SK-MEL-5 (cell line): Measurements from ENCODE around the gene PTPRM. TPM values are rescaled to one million over a fixed set of nuclear protein-coding genes. Genes with fewer than 3 reads are reported as not detected.

Experiments
- DNase-seq: peaks from one replicate; pipeline ENCODE4 v3.0.0-alpha.2; 2016; ENCODE audit warnings: low read depth, low spot score
- in situ Hi-C: cut with HindIII; loops from 2 replicates; pipeline ENCODE4 v1.10.0; 2016; ENCODE audit warnings: low sequenced_read_pairs, high pct_unique_total_duplicates, low pct_unique_long_range_greater_than_20kb
- total RNA-seq: library from RNA; depleted of rRNA; stranded (reverse); fragments of >200 nt; shearing (Covaris generic); gene quantifications from 2 replicates; pipeline ENCODE4 v1.2.3, GENCODE V29; 2014

Gene PTPRM
- total RNA-seq, 1 experiment from 2014 or later, result 43.7 TPM

DNA sequence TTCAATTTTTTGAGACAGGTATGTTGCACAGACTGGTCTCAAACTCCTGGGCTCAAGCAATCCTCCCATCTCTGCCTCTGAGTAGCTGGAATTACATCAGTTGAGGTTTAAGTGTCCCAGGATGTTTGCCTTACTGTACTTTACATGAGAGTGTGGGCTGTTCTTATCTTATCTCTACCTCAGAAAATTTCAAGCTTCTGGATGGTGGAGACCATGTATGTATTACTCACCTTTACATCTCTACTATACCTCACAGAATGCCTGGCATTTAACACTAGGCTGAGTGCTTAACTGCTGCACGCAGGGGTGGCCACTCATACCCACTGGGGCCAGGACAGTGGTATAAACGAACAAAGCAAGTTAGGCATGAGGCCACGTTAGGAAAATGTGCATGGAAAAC is 770.1 kb downstream of the PTPRM start:
- DNase-seq, result no peak
- in situ Hi-C loops, result no loop called here

DNA sequence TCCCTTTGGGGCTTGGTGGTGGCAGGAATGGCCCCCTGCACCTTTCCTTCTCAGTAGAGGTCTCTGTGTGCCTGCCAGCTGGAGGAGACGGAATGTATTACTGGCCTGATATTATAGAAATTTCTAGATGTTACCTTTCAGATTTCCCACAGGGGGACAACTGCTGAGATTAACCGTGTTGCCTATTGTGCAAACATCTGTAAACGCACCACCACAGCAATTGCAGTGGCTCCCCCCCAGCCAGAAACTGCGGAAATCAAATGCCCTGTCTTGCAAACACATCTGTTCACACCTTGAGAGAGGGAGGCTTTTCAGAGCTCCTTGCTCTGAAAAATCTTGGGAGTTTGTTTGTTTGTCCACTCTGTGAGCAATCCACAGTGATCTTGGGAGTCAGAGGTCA is 772.1 kb downstream of the PTPRM start:
- DNase-seq, result no peak
- in situ Hi-C loops, result no loop called here

DNA sequence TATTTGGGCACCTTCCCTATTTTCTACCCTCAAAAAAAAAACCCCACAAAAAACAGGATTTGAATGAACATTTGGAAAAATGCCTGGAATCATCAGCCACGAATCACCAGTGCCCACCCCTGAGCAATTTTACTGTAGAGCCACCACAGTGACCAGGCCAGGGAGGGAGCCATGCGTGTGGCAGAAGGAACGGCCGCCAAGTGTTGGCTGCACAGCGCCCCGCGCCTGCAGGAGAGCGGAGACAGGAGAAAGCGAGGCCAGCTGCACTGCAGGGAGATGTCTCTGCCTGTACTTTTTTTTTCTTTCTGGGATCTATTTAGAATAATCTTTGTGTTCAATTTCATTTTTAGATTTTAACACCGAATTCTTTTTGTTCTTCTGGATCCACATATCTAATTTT is 772.8 kb downstream of the PTPRM start:
- no peak for DNase-seq
- in situ Hi-C loops, result no loop called here

DNA sequence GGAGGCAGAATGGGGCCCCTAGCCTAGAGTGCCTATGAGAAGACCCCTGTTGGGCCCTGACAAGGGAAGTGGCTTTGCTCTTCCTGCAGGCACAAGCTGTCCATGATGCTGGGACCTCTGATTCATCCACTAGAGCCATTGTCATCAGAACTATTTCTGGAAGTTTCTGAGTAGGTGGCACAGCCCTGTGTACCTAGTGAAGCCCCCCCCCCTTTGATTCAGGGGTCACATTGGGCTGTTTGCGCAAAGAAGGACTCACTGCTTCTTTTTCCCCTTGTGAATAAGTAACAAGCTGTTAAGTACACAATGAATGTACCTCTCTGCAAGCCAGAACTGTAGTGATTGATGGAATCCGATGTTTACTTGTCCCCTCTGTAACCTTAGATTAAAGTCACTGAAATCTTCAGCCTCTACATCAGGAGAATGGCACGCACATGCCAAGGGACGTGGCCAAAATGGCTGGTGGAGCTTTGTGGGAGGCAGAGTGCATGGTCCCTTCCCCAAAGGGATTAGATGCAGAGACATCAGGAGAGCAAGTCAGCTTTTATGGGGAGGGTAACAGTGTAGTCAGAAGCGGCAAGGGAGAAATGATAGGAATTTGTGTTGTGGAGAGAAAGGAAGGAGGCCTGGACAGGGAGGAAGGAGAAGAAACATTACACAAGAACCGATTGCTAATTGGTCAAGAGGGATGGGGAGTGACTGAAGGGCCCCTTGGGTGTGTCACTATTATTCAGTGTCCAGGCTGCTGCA is 774.5 kb downstream of the PTPRM start:
- DNase-seq, result no peak
- in situ Hi-C loops, result no loop called here

DNA sequence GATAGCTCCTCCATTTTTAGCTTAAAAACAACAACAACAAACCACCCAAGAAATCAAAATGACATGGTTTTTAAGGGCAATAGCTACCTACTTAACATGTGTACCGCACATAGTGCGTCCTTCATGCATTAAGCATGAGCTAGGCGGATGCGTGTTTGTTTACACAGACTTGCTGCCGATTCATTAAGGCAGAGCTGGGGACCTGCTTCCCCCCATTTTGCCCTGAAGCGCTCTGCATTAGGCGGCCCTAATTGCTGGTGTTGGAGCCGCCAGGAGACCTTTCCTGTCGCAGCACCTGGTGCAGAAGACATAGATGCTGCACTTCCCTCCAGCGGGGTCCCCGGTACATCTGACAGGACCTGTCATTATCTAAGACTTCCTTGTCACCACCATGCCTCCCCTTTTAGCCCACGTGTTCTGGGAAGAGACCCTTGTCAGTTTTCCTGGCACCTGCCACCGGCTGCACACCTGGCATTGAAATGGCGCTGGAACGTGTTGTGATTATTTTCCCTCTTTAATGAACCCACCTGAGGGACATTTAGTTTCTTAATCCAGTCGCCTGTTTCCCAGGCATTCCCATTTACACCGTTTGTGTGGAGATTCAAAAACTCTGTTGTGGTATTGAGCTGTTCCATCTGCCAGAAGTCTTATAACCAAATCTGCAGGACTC is 781.1 kb downstream of the PTPRM start:
- in situ Hi-C loops, result no loop called here
- no peak for DNase-seq

DNA sequence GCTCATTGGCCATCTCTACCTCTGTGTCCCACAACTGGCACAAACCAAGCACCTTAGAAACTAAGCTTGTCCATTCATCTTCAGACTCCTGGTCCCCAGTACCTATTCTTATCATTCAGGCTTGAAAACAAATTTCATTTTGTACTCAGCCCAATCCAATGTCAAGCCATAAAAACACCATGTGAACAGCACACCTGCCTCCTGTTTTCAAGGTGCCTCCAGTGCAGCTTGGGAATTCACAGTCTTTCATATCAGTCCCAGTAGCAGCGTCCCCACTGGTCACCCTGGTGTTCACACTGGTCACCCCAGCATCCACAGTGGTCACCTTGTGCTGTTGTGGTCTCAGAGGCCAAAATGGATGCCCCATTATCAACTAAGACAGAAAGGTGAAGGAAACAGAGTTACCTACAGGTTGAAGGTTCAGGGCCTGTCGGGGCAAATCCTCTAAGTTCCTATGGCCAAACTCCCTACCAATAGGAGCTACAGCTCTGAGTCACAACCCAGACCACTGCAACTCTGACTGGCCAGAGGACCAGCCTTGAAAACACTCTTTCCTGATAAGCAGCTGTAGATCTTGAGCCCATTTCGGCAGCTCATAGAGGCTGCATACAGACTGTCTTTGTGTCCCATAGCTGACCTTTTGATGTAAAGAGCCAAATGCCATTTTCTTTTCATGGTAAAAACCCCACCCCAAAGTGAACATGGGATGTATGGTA is 782.6 kb downstream of the PTPRM start:
- in situ Hi-C loops, result no loop called here
- DNase-seq, result no peak

DNA sequence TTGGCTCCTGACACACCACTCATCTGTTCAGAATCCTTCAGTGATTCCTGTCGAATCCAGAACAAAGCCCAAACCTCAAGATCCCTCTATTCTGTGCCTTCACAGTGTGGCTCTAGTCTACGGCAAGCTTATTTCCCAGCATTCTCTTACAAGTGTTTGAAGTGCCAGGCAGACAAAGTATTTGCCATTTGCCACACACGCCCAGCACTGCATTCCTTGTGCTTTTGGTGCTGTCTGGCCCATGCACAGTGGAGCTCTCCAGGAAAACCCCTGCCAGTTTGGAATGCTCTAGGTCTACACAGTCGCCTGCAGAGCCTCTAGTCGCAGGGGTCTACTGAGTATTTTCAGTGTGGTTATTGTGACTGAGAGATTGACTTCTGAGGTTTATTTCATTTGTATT is 783.5 kb downstream of the PTPRM start:
- in situ Hi-C loops, result no loop called here
- no peak for DNase-seq

DNA sequence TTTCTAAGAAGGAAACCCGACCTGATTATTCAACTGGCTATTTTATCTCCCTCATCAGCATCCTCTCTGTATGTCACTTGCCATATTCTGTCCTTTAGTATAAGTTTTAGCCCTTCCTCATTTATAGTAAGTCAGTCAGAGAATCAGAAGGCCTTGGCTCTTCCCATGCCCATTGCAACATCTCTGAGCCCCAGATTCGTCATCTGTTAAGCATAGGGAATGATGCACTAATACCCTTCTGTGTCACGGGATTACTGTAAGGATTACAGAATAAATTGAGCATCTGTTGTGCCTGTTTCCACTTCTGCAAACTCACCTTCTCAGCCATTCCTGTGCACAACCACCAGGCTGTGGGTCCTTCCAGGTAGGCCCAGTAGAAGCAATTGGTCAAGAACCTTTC is 784.0 kb downstream of the PTPRM start:
- in situ Hi-C loops, result no loop called here
- DNase-seq, result no peak

DNA sequence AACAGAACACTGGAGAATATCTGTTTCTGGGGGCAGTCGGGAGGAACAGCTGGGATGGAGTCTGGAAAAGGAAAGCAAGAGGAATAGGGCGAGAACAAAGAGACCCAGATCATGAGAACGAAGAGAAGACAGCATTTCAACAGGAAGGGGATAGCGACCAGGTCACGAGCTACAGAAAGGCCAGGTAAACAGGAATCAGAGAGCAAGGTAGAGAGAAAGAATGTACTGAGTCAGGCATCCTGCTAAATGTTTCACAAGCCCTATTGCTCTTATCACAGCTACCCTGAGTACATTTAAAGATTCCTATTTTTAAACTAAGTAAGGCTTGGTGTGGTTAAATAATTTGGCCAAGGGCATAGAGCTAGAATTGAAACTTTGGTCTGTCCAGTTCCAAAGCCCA is 787.2 kb downstream of the PTPRM start:
- DNase-seq, result no peak
- in situ Hi-C loops, result no loop called here

DNA sequence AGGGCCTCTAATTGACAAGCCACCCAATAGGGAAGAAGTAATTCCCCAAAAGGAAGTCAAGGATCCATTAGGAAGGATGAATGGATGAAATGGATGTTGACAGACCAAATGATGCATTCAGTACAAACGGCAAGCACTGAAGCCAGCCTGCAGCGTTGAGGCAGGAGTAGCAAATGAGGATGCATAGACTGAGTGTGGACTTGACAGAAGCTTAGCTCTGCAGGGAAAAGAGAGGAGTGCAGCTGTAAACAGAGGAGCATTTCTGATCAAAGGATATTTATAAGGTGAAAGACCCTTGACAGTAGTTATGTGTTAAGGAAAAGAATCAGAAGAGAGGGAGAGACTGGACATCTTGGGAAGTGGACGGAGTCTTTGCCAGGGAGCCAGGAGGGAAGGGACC is 788.9 kb downstream of the PTPRM start:
- DNase-seq, result no peak
- in situ Hi-C loops, result no loop called here

DNA sequence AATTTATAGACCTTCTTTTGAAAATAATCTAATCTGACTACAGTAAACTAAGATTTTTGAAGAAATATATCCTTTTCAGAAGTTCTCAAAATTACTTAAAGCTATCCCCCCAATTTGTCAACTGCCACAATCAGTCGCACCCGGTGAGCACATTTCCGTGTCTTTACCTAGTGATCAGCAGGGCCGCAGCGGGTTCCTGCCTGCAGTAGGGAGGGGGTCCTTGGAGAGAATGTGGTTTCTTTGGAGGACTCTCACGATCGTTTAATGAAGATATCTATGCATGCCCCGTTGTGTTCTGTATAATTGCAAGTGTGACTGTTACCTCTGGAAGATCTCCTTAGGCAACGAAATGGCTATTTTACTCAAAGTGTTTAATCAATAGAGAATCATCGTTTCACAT is 790.2 kb downstream of the PTPRM start:
- no peak for DNase-seq
- in situ Hi-C loops, result no loop called here

DNA sequence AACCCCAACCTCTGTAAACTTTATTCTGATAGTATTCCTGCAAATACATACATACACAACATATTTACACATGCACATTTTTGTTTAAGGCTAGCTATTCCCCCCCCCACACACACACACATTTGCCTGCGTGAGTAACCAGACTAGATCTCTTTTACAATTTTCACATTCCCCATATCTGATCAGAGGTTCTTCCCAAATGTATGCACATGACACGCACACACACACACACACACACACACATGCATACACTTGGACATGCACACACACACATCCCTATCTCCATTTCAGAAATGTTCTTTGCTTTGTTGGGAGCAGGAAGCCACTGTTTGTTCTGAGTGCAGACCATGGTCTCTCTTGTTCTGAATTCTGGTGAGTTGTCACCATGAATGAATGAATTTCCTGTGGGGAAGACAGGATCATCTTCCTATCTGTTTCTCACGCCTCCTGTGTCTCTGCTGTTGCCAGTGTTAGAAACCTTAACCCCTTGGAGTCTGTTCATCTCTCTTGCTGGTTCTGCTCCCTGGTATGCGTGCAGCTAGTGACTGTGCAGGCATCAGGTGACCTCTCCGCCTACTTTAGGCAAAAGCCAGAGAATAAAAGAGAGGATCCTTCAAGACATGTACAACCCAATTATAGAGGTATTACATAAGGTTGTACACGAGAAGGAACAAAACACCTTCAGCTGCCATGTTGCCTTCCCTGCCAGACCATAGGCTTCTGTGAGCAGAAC is 791.1 kb downstream of the PTPRM start:
- DNase-seq, result no peak
- in situ Hi-C loops, result no loop called here

DNA sequence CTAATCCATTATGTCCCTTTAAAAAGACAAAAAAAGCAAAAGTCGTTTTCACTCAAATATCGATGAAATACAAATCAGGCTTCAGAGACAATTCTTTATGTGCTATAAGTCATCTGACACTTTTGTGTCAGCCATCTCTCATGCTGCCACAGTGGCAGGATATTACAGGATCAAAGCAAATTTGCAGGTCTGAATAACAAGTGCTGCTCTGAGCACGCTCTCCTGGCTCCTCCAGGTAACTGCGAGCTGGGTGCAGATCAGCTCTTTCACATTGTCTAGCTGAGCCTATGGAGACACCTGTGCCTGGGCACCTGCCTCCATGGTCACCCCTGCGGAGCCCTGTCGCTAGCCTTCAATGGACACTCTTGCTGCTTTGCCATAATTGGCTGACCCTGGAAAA is 792.0 kb downstream of the PTPRM start:
- in situ Hi-C loops, result no loop called here
- DNase-seq, result no peak

DNA sequence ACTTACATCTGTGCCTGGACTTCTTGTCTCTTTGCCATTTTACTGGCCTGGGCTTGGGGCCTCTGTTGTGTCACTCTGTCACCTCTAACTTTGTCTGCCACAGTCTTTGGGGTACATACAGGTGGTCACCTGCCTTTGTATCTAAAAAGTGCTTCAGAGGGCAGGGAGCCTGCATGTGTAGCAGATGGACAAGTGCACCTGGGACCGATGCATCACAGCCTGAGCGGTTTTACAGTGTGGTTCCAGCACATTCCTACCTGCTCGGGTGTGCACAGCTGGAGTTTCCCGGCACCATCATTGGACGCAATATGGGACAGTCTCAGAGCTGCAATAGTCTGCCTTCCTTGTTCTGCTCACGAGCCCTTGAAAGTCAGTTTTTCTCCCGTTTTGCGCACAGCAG is 792.4 kb downstream of the PTPRM start:
- in situ Hi-C loops, result no loop called here
- DNase-seq, result no peak

DNA sequence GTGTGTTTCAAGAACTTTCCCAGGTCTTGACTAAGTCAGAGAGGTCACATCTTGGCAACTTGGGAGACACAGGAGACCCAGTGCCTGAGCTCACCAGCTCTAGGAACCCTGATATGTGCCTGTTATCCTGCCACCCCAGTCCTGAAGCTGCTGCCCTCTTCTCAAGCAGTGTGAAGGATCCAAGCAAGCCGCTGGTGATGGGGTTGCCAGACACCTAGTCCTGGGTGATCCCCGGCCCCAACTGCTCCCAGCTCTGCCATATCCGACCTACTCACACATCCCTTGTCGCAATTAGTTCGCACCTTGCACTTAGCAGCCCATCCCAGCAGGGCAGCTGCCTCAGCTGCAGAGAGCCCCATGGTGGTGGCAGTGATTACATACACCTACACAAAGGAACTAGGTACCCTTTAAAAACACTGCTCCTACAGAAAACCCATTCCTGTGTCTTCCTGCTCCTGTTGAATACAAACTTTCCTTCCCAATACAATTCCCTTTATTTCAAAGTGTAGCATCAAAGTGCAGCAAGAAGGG is 794.9 kb downstream of the PTPRM start:
- in situ Hi-C loops, result no loop called here

DNA sequence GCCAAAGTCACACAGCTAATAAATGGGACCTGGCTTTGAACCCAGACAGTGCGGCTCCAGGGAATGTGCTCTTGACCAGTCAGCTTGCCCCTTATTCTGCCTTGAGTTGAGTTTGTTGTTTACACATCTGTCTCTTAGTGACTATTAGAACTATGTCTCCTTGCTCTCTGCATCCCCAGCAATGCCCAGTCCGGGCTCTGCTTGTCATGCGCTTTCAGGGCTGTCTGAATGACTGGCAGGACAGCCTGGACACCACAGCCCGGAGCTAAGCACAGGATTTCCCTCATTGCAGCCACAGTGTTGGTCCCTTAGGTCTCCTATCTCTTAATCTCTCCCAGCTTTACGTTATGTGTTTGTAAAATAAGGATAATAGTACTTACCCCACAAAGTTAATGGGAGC is 795.7 kb downstream of the PTPRM start:
- DNase-seq, result no peak
- in situ Hi-C loops, result no loop called here

More for the DNA sequence above, 794.9 kb downstream of the PTPRM start:
- no peak for DNase-seq

DNA sequence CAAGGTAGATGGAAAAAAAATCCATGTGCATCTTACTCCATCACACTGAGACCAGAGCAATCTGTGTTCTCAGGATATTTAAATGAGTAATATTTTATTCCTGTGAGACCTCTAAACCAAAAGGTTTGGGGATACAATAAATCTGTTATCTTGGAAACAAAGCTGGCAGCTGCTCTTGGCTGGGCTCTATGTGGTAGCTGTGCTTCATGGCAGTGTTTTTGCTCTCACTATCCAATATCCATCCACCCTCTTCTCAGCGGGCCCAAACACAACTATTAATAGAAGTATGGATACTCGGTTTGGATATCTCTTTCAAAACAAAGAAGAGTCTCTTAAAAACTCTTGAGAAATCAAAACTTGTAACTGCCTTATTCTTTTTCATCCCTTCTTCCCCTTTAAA is 797.3 kb downstream of the PTPRM start:
- no peak for DNase-seq
- in situ Hi-C loops, result no loop called here

DNA sequence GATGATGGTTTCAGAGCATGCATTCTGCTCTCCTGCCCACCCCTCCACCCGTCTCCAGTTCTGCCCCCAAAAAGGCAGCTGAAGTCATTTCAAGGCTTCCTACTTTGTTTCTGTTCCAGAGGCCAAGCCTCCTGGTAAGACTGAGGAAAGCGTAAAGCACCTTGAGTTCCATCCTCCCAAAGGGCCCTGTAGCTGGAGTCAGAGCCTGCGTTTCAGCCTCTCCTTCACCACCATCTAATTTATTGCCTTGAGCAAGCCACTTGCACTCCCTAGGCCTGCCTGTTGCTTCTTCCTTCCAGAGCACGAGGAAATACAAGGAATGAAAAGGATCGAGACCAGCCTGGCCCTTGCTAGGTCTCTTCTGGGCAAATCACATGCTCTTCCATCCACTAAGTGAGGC is 797.9 kb downstream of the PTPRM start:
- in situ Hi-C loops, result no loop called here
- DNase-seq, result no peak
